GM19240 (cell line): ENCODE measurements around the gene GRIA3.
"Not testable (repeated sequence)": the region's sequence is repeated elsewhere in the genome, so short reads cannot be mapped to it uniquely, and the experiment has no call there.

Source experiments
- DNase-seq: peaks from one replicate; pipeline ENCODE4 v3.0.0; 2011; ENCODE audit warnings: low spot score; ENCODE audit not compliant: insufficient read length

GRIA3 gene

DNA sequence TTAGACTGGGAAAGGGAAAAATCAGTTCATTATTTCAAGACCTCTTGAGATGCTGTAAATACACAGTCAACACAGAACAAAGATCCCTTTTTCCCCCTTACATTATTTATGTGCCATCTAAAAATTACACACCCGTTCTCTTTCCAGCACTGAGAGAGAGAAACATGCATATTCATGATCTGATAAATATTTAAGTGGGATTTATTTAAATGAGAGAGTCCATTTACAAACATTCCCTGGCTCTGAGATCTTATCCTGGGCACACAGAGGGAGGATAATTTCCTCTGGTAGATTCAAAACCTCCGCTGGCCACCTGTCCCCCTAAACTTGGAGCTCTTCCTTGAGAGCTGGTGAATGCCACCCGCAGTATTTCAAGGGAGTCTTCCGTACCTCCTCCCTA, 88.6 kb downstream of the GRIA3 start:
- no peak for DNase-seq

DNA sequence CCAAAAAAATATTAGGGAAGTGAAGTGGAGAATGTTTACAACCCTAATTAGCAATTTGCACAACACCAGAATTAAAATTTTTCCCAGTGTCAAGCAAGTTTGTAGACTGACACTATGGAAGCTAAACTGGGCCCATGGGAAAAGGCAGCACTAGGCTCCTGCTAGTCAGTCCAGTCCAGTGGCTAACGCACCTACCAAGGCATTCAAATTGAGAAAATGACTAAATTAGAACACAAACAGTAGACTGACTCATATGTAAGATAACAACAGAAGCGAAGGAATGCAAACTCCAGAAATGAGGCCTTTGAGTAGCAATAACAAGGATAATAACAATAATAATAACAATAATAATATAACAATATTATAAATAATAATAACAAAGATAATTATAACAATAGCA, 90.7 kb downstream of the GRIA3 start:
- no peak for DNase-seq

DNA sequence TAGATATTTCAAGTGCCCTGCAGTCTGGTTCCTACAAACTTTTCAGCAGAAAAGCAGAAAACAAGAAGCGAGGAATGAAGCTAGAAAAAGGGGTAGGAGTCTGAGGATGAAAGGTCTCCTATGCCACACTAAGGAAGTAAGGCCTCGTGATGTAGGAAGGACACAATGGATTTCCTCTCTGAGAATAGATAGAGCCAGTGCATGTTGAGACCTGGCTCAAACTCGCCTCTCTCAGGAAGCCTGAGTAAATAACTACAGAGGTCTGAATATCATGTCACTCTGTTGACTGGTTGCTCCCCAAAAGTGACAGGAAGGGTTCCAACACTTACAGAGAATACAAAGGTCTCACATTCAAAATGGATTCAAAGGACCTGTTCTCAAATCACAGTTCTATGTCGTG, 93.3 kb downstream of the GRIA3 start:
- DNase-seq: no peak

DNA sequence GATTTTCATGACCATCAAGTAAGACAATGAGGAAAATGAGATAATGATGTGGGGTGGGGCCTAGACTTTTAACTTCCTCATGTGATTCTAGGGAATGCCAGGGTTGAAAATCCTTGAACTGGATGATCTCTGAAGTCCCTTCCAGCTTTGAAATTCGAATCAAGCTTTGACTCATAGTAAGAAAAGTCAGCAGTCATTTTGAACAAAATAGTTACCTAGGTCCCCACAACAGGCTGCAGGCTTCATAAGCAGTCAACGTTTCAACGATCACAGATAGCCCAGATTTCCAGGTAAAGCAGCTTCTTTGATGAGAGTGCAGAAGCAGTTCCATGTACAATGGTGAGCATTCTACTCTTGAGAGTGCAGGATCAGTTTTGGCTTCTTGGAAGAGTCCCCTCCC, 93.7 kb downstream of the GRIA3 start:
- DNase-seq: no peak

DNA sequence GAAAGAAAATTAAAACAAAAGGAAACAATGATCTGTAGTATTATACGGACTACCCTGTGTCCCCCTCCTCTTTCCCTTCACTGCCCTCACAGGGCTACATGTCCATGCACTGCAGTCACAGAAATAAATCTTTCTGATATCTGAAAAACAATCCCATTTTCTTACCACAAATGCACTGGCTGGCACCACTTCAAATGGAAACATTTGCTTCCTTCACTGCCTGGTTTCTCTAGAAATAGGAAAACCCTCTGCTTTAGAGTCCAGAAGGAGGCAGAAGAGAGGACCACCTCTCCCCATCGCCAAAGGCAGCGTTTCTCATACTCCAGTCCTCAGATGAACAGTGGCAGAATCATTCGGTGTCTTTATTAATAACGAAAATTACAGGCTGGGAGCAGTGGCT, 98.2 kb downstream of the GRIA3 start:
- DNase-seq: no peak

DNA sequence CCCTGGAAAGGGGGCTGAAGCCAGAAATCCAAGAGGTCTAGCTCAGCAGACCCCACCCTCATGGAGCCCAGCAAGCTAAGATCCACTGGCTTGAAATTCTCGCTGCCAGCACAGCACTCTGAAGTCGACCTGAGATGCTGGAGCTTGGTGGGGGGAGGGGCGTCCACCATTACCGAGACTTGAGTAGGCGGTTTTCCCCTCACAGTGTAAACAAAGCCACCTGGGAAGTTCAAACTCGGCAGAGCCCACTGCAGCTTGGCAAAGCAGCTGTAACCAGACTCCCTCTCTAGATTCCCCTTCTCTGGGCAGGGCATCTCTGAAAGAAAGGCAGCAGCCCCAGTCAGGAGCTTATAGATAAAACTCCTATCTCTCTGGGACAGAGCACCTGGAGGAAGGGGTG, 99.3 kb downstream of the GRIA3 start:
- DNase-seq: not testable (repeated sequence)

DNA sequence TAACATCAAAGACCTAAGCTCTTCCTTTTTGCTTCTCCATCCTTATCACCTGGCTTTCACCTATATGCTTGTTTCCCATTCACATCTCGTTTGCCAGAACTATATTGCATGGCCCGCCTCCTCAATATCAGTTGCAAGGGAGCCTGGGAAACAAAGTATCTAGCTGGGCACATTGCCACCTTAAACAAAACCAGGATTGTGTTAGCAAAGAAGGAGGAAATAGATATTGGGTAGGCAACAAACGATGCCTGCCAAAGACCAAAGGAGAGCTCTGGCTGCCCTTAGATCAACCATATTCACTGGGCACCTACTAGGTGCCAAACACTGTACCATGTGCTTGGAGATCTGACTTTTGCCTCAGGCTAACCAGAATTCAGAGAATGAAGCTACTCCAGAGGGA, 107.5 kb downstream of the GRIA3 start:
- DNase-seq: no peak

DNA sequence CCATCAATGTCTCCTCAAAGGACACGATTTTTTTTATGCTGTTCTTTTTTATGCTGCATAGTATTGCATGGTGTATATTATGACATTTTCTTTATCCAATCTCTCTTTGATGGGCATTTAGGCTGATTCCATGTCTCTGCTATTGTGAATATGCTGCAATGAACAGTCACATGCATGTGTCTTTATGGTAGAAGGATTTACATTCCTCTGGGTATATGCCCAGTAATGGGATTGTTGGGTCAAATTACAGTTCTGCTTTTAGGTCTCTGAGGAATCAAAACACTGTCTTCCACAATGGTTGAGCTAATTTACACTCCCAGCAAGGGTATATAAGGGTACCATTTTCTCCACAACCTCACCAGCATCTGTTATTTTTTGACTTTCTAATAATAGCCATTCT, 113.9 kb downstream of the GRIA3 start:
- no peak for DNase-seq

DNA sequence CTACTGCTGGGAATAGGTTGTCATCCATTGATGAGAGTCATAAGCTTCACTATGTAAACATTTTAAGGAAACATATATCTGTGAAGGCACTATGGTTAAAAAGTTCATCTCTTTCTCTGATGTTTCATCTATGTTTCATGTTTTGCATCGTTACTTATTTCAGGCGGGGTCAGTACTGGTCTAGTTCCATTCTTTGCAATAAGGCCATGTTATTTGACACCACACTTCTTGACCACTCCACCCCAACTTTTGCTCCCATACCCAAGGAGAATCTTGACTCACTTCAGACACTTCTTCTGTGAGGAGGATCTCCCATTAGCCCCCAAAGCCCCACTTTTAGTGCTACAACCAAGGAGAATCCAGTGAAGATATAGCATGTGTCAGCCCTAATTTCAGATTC, 119.4 kb downstream of the GRIA3 start:
- DNase-seq: no peak

DNA sequence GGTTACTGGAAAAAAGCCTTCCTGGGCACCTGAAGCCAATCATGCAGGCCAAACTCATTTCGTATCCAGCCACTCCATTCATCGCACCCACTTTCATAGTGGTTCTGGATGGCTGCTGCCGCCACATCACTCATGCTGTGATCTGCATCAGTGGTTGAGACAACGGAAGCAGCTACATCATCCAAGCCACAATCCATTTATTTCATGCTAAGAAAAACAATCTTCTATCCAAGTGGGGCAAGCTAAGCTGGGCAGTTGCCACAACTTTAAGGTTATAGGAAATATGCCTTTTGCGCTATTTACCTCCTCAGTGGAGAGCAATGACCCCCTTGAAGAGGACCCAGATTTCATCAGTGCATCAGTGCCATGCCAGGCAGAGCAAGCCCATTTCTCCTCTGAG, 124.6 kb downstream of the GRIA3 start:
- no peak for DNase-seq

DNA sequence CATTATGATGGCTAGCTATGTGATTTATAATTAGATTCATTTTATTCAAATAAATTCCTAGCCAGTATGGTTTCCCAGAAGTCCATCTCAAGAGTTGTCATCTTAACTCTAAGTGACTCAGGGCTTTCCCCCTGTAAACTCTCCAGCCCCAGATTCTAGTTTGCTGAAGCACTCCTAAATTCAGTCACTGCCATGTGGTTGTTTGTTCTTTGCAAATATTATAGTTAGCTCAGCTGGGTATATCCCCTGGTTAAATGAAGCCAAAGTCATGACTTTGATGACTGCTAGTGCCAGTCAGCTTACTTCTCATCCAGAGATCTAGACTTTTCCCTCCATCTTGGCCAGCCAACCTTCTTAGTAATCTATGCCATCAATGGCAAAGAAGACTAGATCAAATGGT, 126.0 kb downstream of the GRIA3 start:
- no peak for DNase-seq

DNA sequence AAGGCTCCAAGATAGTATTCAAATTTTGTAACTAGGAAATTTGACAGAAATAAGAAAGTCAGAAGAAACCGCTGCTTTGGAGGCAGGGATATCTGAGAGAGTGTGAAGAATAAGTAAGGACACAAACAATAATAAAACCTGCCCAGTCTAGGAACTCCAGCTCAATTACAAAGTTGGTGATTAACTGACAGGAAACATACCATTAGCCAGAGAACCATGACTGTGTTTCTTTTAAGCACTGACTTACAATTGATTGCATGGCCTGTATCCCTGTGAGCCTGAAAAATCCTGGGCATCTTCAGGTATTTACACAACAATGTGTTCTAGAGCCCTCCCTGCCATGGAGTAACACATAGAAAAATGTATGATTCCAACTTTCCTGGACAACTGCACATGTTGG, 127.4 kb downstream of the GRIA3 start:
- no peak for DNase-seq

DNA sequence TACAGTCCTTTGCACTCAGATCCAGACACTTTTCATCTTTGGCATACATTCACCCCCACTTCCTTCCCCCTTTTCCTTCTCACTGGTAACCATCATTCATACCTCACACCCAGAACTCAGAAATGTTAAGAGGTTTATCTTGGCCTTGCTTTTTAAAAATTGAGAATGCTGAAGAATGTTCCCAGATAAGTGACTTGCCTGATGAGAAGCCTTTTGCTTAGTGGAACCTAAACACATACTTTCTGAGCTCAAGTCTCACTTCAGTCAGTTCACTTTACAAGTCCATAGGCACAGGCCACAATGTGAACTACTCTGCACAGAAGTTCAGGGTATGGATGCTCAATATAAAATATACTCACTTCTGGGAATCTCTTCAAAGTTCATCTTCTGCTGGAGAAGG, 129.4 kb downstream of the GRIA3 start:
- DNase-seq: no peak

DNA sequence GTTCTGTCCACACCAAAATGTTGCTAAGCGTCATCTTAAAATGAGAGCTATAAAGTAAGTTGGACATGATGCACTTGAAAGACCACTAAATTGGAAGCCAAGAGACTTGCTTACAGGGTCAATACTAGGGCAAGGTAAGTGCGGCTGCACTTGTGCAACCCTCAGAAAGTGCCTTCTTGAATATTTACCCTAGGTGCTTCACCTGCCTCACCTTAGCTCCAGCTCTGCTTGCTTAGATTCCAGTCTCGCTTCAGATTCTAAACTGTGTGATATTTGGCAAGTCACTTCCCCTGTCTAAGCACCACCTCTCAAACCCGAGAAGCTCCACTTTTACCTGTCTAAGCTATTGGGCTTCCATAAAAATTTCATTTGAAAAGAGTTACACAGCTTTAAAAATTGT, 136.5 kb downstream of the GRIA3 start:
- DNase-seq: no peak

DNA sequence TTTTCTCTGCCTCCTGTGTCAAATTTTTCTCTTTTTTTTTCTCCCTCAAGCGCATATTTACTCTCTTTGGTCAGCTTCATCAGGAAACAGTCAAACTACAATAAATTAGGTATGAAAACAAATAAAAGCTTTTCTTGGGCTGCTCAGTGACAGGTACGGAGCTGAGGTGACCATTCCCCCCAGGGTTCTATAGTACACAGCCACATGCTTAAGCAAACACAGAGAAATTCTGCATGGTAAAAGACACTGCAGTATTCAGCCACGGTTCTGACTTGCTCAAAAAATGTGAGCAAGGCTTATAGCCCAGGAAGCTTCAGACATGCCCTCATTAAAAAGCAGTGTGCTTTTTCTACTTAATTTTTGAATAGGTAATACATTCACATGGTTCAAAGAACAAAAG, 138.5 kb downstream of the GRIA3 start:
- DNase-seq: no peak

DNA sequence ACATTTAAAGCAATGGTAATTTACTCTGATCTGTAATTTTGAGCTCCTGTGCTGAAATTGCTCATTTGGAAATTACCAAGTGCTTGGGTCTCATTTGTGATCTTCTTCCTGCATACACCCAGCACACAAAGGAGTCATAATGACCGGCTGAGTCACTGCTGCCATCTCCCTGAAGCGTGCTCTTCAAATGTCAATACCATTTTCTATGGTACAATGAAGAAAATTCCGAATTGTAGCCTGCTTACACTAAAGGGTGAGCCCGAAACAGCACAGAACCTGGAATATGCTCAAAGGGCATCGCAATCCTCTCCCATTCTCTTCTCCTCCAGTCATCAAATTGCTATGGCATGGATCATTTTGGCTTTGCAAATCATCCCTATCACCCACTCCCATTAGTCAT, 140.5 kb downstream of the GRIA3 start:
- DNase-seq: no peak

DNA sequence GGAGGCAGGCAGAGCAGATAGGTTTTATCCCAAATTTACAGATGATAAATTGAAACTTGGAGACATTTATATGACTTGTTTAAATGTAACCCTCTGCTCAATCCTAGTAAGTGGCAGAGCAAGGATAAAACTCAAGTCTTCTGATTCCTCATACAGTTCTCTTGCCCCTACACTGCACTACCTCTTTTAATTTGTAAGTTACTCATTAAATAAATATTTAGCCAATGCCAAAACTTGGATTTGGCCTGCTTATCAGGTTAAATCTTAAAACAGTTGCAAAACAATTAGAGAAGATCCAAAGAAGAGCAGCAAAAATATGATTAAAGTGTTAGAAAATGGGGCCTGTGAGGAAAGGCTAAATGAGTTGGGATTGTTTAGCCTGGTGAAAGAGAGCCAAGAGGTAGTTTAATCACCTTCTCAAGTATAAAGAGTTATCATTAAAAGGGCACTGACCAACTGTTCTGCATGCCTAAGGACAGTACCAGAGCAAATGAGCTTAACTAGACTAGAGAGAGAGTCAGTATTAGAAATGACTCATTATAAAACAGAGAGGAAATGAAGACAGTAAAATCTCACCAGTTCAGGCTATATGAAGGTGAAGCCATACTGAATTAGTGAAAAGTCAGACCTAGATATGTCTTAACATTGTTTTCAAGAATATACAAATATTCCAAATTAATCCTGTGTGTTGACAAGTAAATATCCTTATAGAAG, 146.3 kb downstream of the GRIA3 start:
- no peak for DNase-seq

DNA sequence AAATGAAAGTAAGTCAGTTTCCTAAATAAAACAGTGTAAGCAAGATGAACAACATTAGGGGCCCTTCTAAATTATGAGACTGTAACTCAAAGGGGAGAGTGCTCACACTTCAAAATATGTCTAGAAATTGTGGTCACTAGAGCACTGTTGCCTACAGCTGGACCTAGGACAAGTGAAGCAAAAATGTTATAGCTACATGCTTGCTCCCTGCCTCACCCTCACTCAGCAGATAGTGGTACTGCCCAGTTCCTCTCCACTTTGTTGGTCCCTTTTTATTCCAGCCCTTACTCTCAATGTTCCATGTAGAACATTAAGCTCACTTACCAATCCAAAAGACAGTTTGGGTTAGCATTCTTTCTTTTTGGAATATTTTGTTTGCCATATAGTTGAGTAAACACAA, 147.3 kb downstream of the GRIA3 start:
- DNase-seq: no peak

DNA sequence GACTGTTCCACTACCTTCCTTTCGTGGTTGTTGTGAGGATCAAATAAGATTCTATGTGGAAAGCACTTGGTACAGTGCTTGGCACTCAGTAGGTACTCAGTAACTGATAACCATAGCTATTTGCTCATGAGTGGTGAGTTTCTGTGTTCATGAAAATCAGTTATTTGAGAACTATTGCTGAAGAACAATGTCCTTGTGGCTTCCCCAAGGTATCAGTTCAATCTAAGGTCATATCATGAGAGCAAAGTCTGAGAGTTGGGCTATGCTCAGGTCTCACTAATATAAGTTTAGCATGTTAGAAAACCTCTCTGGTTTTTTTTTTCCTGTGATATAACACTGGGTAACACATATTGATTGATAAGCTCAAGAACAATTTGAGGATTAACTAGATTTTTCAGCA, 147.8 kb downstream of the GRIA3 start:
- DNase-seq: no peak

DNA sequence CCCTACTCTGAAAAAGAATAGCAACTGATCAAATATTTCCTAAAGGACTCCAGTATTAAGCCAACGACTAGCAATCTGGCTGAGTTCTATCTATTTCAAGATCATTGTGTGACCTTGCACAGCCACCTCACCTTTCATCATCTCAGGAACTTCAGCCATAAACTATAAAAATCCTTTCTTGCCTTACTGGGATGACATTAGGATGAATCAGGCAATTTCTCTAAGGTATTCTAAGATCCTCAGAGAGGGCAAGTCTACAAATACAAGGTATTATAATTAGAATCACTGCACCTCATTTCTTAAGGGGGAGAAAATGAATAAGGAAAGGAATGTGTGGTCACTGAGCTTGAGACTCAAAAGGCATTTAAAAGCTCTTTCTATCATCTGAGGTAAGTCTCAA, 152.6 kb downstream of the GRIA3 start:
- no peak for DNase-seq

DNA sequence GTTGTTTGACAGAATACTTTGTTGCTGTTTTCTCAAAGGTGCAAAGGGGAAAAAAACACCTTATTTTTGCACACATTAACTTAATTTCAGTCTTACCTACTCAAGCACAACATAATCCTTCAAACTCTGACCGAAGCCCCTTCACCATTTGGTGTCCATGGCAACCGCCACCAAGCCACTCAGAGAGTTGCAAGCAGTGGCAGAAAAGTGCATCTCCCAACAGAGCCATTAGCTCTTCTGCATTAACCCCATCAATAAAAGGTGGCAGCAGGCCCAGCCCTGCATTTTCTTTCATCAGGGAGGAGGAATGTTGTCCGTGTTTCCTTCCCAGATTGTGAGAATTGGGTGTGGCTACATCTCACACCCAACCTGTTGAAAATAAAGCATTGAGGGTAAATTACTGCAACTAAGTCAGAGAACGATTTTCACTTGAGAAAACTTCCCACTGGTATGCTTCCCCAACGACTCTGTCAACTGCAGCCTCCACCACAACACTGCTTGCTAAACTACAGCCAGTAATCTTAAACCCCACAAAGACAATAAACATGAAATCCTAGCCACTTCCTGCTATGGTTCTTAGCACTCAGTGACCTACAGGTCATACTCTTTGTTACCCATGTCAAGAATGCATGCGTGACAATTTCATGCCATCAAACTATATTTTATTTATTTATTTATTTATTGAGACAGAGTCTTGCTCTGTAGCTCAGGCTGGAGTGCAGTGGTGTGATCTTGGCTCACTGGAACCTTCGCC, 154.0 kb downstream of the GRIA3 start:
- no peak for DNase-seq

DNA sequence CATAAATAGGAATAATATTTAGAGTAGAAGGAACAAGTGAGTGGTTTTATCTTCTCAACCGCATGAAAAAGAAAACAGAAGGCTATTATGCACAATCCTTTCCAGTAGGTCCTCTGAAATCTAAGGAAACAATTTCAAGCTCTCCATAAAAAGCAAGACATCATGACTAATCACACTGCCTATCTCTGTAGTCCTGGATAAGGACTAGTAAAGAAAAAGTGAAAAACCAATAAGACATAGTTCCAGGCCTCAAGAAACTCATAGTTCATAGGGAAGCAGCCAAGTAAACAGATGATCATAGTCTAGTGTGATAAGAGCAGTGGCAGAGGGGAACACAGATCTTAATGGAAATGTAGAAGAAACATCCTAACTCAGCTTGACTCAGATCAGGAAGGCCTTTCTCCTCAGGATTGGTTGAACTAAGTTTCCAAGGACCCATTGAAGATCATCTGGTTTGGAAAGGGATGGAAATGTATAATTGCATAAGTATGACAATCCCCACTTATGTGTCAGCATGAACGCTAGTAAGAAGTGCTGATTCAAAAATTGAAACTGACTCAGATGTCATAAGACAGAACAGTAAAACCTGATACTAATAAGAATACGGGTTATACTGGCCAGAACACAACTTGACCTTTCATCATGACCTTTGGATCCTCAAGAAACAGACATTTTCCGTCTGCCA, 155.3 kb downstream of the GRIA3 start:
- DNase-seq: no peak

DNA sequence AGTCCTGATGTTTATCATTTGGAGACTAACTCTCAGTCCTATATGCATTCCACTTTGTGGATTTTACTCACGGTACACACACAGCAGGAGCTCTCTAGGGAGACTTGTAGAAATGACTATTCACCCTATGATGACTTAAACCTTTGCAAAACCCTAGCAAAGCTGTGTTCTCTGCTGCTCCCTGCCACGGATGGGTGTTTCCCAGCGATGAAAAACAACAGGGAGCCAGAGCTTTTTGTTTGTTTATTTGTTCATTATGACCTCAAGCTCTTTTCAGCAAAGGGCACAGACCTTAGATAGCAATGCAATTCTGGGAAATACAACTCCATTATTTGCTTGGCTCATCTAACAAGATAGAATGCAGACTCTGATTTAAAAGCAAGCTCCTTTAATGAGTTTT, 156.6 kb downstream of the GRIA3 start:
- no peak for DNase-seq
